HG02610 (cell line): ENCODE measurements around the gene KLHL29.
"Not testable (repeated sequence)": the region's sequence is repeated elsewhere in the genome, so short reads cannot be mapped to it uniquely, and the experiment has no call there.

Experiments
- ATAC-seq: cut with Tn5 transposase; IDR thresholded peaks from one replicate; pipeline ENCODE4 v1.9.1; 2021; ENCODE audit warnings: mild to moderate bottlenecking, moderate library complexity; ENCODE audit not compliant: unreplicated experiment

The KLHL29 gene

GRCh38 chr2:23391237-23391736 lies 6.3 kb downstream of the KLHL29 start:
- ATAC-seq = not testable (repeated sequence)

- ATAC-seq = no peak
Observed at GRCh38 chr2:23393722-23394121, 8.7 kb downstream of the KLHL29 start.

DNA sequence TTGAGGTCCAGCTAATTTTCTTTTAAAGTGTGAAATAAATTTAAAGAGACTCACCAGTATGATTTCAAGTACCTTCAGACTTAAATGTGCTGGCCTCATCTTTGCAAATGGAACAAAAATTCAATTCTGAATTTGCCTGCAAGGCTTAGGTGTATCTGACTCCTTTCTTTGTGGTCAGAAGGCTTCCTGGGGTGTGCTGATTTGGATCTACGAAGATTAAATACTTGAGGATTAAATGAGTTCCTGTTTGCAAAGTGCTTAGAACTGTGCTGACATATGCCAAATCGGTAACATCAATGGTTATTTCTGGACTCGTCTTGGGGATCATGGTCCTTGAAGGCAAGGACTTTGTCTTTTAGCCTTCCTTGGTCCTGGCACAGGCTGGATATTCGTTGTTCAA lies 9.7 kb downstream of the KLHL29 start:
- no peak for ATAC-seq

DNA sequence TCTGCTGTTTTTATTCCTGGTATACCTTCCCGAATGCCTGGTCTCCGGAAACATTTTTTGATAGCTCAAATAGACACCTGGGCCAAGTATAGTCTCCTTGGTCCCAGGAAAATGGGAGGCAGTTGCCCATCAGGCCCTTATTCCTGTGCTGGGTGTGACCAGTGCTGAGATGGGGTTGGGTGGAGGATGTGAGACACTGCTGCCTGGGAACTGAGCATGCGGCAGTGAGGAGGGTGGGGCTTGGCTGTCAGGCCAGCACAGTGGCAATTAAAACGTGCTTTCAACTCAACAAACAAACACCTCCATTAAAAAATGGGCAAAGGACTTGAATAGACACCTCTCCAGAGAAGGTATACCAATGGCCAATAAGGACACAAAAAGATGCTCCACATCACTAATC lies 12.5 kb downstream of the KLHL29 start:
- ATAC-seq = no peak

DNA sequence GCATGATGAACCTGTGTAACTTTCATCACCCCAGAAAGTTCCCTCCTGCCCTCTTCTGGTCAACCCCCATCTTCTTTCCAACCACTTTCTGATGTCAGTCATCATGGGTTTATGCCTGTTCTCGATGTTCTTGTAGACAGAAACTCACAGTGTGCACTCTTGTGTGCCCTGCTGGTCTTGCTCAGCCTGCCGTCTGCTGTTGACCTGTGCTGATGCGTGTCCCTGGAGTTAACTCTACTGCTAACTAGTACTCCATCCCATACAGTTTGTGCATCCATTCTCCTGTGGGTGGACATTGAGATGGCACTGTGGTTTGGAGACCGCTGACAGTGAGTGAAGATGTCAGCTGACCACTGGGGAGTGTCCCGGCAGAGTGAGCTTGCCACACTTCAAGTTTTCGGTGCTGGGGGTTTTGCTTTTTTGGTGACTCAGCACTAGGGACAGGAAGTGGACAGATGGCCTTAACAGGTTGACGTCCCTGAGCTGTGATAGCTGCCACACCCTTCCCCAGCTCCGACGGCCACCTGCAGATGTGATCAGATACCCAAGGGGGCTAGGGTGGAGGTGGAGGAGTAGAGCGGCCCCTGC lies 14.8 kb downstream of the KLHL29 start:
- peak; percentile 72 for ATAC-seq

DNA sequence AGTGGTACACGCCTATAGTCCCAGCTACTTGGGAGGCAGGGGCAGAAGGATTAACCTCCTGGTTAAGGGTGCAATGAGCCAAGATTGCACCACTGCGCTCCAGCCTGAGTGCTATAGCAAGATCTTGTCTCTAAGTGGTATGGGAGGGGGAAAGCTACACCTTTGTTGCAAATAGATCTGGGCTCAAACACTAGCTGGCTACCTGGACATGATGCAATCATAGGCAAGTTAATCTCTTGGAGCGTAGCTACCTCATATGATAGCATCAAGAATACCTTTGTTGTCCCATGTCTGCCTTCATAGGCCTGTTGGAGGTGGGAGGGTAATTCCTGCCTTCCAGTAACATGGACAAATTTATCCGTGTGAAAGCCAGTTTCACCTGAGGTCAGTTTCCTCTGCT lies 15.7 kb downstream of the KLHL29 start:
- ATAC-seq = no peak

DNA sequence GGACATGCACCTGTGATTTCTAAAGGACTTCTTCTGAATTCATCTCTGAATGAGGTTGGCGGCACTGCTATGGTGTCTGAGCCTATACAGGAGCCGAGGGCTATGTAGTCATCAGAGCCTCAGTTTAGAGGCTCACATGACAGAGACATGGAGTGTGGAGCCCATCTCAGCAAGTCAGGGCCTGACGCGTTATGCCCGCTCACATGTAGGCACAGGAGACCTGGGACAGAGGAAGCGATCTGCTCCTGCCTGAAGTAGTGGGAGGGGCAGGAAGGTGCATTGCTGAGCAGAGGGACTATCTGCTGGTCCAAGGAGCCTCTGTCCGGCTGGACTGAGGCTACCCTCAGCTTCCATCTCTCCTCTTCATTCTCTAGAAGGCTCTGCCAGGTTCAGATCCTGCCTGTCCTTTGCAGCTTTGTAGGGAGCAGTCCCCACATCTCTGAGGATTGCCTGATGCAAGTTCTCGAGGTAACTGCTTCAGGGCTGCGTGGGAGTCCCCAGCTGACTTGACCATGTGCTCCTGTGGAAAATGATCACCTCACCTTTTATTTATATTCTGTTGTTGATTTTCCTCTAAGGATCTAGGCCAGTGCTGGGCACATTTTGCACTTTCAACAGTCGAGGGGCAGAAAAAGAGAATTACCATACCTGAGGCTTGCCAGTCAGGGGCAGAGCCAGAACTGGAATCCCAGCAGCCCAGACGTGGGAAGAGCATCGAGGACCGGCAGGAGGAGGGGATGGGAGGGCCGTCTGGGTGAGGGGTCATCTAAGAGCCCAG lies 16.6 kb downstream of the KLHL29 start:
- no peak for ATAC-seq

- ATAC-seq = no peak
Observed at GRCh38 chr2:23402205-23402740, 17.3 kb downstream of the KLHL29 start.

GRCh38 chr2:23404426-23404825 lies 19.4 kb downstream of the KLHL29 start:
- peak; percentile 46 for ATAC-seq

DNA sequence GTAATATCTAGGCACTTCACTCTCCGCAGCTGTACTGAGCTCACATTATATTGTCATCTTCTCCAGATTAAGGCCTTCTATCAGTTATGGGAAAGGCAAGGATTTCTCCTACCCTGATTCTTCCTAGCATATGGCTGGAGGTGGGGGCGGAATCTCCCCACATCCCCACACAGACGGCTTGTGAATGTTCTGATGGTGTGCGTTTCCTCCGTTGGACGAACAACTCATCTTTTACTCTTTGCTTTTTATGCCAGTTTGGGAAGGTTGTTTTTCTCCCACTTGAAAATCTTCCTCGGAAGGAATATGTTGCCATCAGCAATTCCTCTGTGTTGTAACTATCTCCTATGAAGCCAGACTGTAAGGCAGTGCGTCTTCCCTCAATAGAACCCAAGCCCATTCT lies 24.3 kb downstream of the KLHL29 start:
- no peak for ATAC-seq

- ATAC-seq = no peak
Observed at GRCh38 chr2:23410596-23410995, 25.6 kb downstream of the KLHL29 start.

GRCh38 chr2:23411752-23412431 lies 26.9 kb downstream of the KLHL29 start:
- no peak for ATAC-seq

DNA sequence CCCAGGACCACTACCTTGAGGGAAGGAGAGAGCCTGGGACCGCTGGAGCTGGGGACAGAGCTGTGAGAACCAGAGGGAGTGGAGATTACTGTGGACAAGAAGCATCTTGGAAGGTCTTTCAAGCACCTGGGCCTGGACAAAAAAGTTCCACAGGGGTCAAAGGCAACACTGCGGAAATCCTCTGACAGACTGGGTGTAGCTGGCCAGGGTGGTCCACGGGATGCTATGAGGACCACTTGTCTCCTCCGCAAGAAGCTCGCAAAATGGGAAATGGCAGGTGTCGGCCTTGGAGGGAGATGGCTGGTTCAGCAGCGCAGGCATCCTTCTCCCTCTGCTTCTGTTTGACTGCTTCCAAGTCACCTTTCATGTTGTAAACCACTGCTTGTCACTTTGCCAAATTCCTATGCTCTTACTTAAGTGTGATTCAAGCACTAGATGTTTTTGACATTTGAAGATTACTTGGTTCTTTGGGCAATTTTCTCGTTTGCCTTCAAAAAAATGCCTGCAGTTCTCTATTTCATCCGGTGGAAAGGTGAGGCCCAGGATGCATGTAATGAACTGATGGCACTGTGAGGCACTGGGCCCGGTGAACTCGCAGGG lies 27.7 kb downstream of the KLHL29 start:
- ATAC-seq = no peak

DNA sequence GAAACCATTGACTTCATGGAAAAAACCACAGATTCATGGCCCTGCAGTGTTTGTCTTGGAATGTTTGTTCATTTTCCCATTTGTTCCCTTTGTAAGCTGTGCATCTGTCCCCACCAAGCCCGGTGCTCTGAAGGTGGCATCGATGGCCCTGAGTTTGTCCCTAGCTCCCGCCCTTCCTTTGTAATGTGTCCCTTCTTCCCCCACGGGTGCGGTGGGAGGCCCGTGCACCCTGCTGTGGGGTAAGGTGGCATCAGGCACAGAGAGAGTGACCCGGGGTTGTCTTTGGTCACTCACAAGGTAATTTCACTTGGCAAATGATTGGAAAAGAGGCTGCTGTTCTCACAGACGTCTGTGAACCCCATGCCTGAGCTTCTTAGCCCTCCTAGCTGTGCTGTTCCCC lies 28.7 kb downstream of the KLHL29 start:
- ATAC-seq = no peak

GRCh38 chr2:23414106-23414505 lies 29.1 kb downstream of the KLHL29 start:
- no peak for ATAC-seq

GRCh38 chr2:23414871-23415270 lies 29.9 kb downstream of the KLHL29 start:
- no peak for ATAC-seq

- no peak for ATAC-seq
Observed at GRCh38 chr2:23417310-23417709, 32.3 kb downstream of the KLHL29 start.

DNA sequence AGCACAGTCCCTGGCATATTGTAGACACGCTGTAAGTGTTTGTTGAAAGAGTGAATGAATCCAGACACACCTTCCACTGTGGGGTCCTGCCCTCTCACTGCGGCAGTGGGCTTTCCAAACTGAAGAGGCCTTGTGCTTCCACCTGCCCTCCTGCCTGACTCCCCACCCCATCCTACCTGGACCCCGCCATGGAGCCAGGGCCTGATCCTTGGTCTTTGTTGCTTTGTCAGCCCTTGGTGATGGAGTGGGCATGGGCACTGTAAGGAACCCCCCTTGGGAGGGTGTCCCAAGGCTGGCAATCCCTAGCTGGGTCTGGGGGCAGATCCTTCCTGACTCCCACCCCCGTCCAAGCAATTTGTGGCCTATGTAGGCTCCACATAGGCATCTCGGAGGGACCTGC lies 33.1 kb downstream of the KLHL29 start:
- no peak for ATAC-seq

DNA sequence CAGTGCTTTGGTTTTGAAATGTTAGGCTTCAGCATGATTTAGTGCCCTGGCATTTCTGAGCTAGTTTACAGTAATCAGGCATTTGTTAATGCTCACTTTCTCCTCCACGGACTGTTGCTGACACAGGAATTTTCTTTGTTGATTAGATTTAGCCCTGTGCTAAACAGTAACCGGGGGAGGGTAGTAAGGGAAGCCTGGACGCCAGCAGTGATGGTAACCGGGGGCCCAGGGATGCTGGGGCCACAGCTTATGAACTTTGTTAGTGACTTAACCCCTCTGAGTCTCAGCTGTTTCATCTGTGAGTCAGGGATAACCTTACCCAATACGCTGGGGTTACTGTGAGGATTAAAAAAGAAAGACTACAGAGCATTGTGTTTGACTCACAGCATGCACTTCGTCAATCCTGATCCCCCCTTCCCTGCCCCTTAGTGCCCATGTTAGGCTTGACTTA lies 33.5 kb downstream of the KLHL29 start:
- no peak for ATAC-seq

- no peak for ATAC-seq
Observed at GRCh38 chr2:23419171-23420090, 34.5 kb downstream of the KLHL29 start.
